ENCODE results near the gene OTOG. TPM values are rescaled to one million over a fixed set of nuclear protein-coding genes. Genes with fewer than 3 reads are reported as not detected.

OTOG gene
- total and polyA plus RNA-seq, 2 of the 8 experiments (the other 6 are each of a cell fraction or from before 2014, with no cell fraction given), result 0.41 to 1.5 TPM

GRCh38 chr11:17645190-17645970 is 98.3 kb downstream of the OTOG start:
- DNase-seq (ENCODE audit: low read depth in 1 of 2, low spot score in 2 of 2) (no peak), FAIRE-seq (no peak)
- no peak overlapping the region for H2BK120ac ChIP-seq (replicated peaks; ENCODE audit: low read depth, low read length)
- no peak overlapping the region for H4K5ac ChIP-seq (ENCODE audit: insufficient read length, low read depth, low read length)
- H3K23ac ChIP-seq (ENCODE audit: insufficient read length), result no peak overlapping the region
- no peak overlapping the region for H3K4me2 ChIP-seq (ENCODE audit: insufficient read depth in 1 of 2, low read depth in 2 of 2, low read length in 2 of 2)
- H3K18ac ChIP-seq (ENCODE audit: extremely low read depth, low read length), result no peak overlapping the region
- no peaks in the 10 kb centered on the region for H3K36me3 ChIP-seq (ENCODE audit: control insufficient read depth in 2 of 4, insufficient read depth in 4 of 4, low read length in 3 of 4)
- no peak overlapping the region for H2BK20ac ChIP-seq (ENCODE audit: low read length)
- H3K4me1 ChIP-seq (replicated peaks in 1 of 4; ENCODE audit: control insufficient read depth in 3 of 4, insufficient read depth in 4 of 4, low read length in 3 of 4), result peaks cover 1 to 6% (median 3%) of the 10 kb centered on the region in 4 experiments; a peak in 5 of 7 replicates
- H4K20me1 ChIP-seq (replicated peaks in 1 of 2; ENCODE audit: control insufficient read depth in 1 of 2, insufficient read depth in 2 of 2, low read length in 2 of 2), result peaks cover 0 to 2% of the 10 kb centered on the region in 2 experiments
- no peaks in the 10 kb centered on the region for H3K9me3 ChIP-seq (ENCODE audit: insufficient read depth in 2 of 2, low read depth in 1 of 2, low read length in 1 of 2)
- H3K4ac ChIP-seq (replicated peaks; ENCODE audit: insufficient read length, low read depth, low read length), result no peak overlapping the region
- no peaks in the 10 kb centered on the region for H3K79me1 ChIP-seq (ENCODE audit: low read depth, low read length)
- TF ChIP-seq CTCF (IDR thresholded peaks at IDR 0.05; ENCODE audit: control extremely low read depth in 1 of 3, insufficient read depth in 1 of 3, low read depth in 1 of 3, low read length in 3 of 3) (peak; percentile 13 to 41 (median 17); a peak in 3 of 4 replicates), TCF12 (IDR thresholded peaks at IDR 0.05; ENCODE audit: low read depth, low read length) (no peak), CBX8 (IDR thresholded peaks at IDR 0.05; ENCODE audit: borderline replicate concordance, low read depth, low read length) (no peak), RAD21 (IDR thresholded peaks at IDR 0.05 in 1 of 2, conservative IDR thresholded peaks at IDR 0.05 in 1 of 2; ENCODE audit: low read depth in 2 of 2, low read length in 2 of 2) (peak; percentile 37 to 49; a peak in 3 of 4 replicates), JUN (IDR thresholded peaks at IDR 0.05; ENCODE audit: low read depth, low read length) (no peak)
- no peak overlapping the region for H3K27ac ChIP-seq (ENCODE audit: low read depth, low read length)
- POLR2A ChIA-PET (ENCODE audit: partially characterized antibody), result no interaction called here
- no peak overlapping the region for H3K9ac ChIP-seq (replicated peaks in 1 of 4; ENCODE audit: extremely low read depth in 1 of 4, low read depth in 3 of 4, low read length in 3 of 4)
- 93% methylated on average over 14 of the region's 15 CpGs; no CpG with 5 or more reads in 1 of the 2 experiments for WGBS, 2 experiments (ENCODE audit: extremely low coverage in 1 of 2, insufficient coverage in 1 of 2, insufficient read length in 1 of 2, insufficient replicate concordance in 2 of 2, low coverage in 1 of 2, low lambda C conversion rate in 2 of 2, missing lambda C conversion rate in 1 of 2)
- H3K14ac ChIP-seq (ENCODE audit: insufficient read length), result no peak overlapping the region
- H3K27me3 ChIP-seq (replicated peaks in 1 of 4; ENCODE audit: control insufficient read depth in 3 of 4, extremely low read depth in 1 of 4, insufficient read depth in 3 of 4, low read length in 3 of 4), result peaks cover 0 to 3% (median 0%) of the 10 kb centered on the region in 4 experiments; a peak in 1 of 7 replicates
- no peak overlapping the region for H3K56ac ChIP-seq (replicated peaks; ENCODE audit: insufficient read length, low read depth, low read length)
- H2BK12ac ChIP-seq (ENCODE audit: low read depth, low read length), result no peak overlapping the region
- no peaks in the 10 kb centered on the region for H3K79me2 ChIP-seq (ENCODE audit: control insufficient read depth in 1 of 2, insufficient read depth in 2 of 2, low read length in 2 of 2)
- H4K91ac ChIP-seq (replicated peaks; ENCODE audit: insufficient read length, low read length), result no peak overlapping the region
- H2AFZ ChIP-seq (ENCODE audit: low read length), result no peak overlapping the region
- H2BK5ac ChIP-seq (ENCODE audit: low read depth, low read length), result no peak overlapping the region
- no peak overlapping the region for H2AK5ac ChIP-seq (ENCODE audit: low read depth, low read length)
- H3K4me3 ChIP-seq (ENCODE audit: extremely low read depth in 1 of 4, insufficient read depth in 2 of 4, low read depth in 3 of 4, low read length in 4 of 4), result no peak overlapping the region
- no peak overlapping the region for H2BK15ac ChIP-seq (ENCODE audit: low read length)
- H4K8ac ChIP-seq (ENCODE audit: extremely low read depth, insufficient read depth, low read length), result no peak overlapping the region
- CTCF ChIA-PET (ENCODE audit: partially characterized antibody), result interaction anchor here (0.9 to 4.8 kb wide), 18 partner anchors 10 to 333 kb away, joined by 3 to 43 read pairs (median 4); partner anchors contain the start of gene KCNC1
- no peaks in the 10 kb centered on the region for H3K23me2 ChIP-seq (ENCODE audit: low read depth, low read length)
